HCT116 (cell line): ENCODE measurements around the gene UNC93B1. TPM values are rescaled to one million over a fixed set of nuclear protein-coding genes. Genes with fewer than 3 reads are reported as not detected.

ENCODE experiments used
- ATAC-seq: fragments of 200-7000 bp; cut with Tn5 transposase; 2 replicates; pipeline ENCODE4 v1.9.1; 2020; ENCODE audit warnings: mild to moderate bottlenecking, moderate library complexity
- BruUV-seq: library from RNA; stranded (reverse); fragments of 400-500 nt; replicated peaks from 2 replicates; lab custom pipeline; 2021; lab: Mats Ljungman, UMichigan
- CTCF ChIA-PET: fragments of 300-600 bp; sonication (Branson Sonifier 250); formaldehyde crosslinking; loops from one replicate; lab custom pipeline; 2021; ENCODE audit warnings: antibody characterized with exemption; lab: Charles Lee
- POLR2A ChIA-PET: fragments of 300-600, 350-600 bp; sonication (Branson Sonifier 250); formaldehyde crosslinking; loops from one replicate; lab custom pipeline; 2021; ENCODE audit warnings: antibody characterized with exemption; lab: Charles Lee
- RAD21 ChIA-PET, 2 experiments: fragments of 300-600 bp; sonication (Branson Sonifier 250); formaldehyde crosslinking; loops; one replicate each; lab custom pipeline; 2023; ENCODE audit warnings: low total read pairs in 2 of 2; ENCODE audit not compliant: uncharacterized antibody in 2 of 2, unreplicated experiment in 2 of 2, low non-redundant PET in 1 of 2; lab: Charles Lee
- DNase-seq: peaks from one replicate; pipeline ENCODE4 v3.0.0-alpha.2; 2010; ENCODE audit warnings: low read depth, low spot score
- H2AFZ ChIP-seq: fragments of 200-600 bp; shearing (Covaris generic), sonication (generic); 2 replicates; pipeline ENCODE4 v1.6.1; 2017; ENCODE audit warnings: low read depth, mixed run types, mixed read lengths, antibody characterized with exemption, low read length; ENCODE audit not compliant: poor library complexity, severe bottlenecking
- H3K27ac ChIP-seq: 2 replicates; pipeline ENCODE4 v1.5.1; 2012; ENCODE audit warnings: low read depth, low read length
- H3K27me3 ChIP-seq: fragments of 200-600 bp; sonication (generic); 2 replicates; pipeline ENCODE4 v1.6.1; 2016; ENCODE audit warnings: mixed run types, low read length, mixed read lengths; ENCODE audit not compliant: insufficient read depth
- H3K36me3 ChIP-seq, 2 experiments: fragments of 200-500 bp in 1 of 2; fragments of 200-600 bp in 1 of 2; sonication (Bioruptor generic) in 1 of 2; sonication (generic) in 1 of 2; 2 replicates each; pipeline versions ENCODE4 v1.5.1 to v1.6.1; 2014 to 2016; ENCODE audit warnings: low read length in 2 of 2, inconsistent platforms in 1 of 2, mixed read lengths in 1 of 2, mixed run types in 1 of 2; ENCODE audit not compliant: insufficient read depth in 2 of 2, control insufficient read depth in 1 of 2
- H3K4me1 ChIP-seq, 2 experiments: fragments of 200-600 bp in 1 of 2; sonication (generic) in 1 of 2; 2 replicates each; pipeline versions ENCODE4 v1.5.1 to v1.6.1; 2012 to 2017; ENCODE audit warnings: low read length in 2 of 2, inconsistent platforms in 1 of 2, mild to moderate bottlenecking in 1 of 2, mixed read lengths in 1 of 2, mixed run types in 1 of 2, moderate library complexity in 1 of 2; ENCODE audit not compliant: insufficient read depth in 2 of 2, control insufficient read depth in 1 of 2
- H3K4me2 ChIP-seq: fragments of 200-600 bp; sonication (generic); 2 replicates; pipeline ENCODE4 v1.6.1; 2017; ENCODE audit warnings: mixed run types, low read length, mixed read lengths
- H3K4me3 ChIP-seq, 2 experiments: fragments of 200-600 bp in 1 of 2; sonication (generic) in 1 of 2; replicated peaks in 1 of 2; 2 replicates each; pipeline ENCODE4 v1.5.1; 2011 to 2016; ENCODE audit warnings: low read length in 2 of 2, control low read depth in 1 of 2, low read depth in 1 of 2, mild to moderate bottlenecking in 1 of 2, mixed read lengths in 1 of 2, mixed run types in 1 of 2
- H3K79me2 ChIP-seq: fragments of 200-600 bp; sonication (generic); 2 replicates; pipeline ENCODE4 v1.6.1; 2017; ENCODE audit warnings: mild to moderate bottlenecking, mixed run types, low read length, moderate library complexity, mixed read lengths; ENCODE audit not compliant: insufficient read depth
- H3K9ac ChIP-seq: fragments of 200-600 bp; sonication (generic); 2 replicates; pipeline ENCODE4 v1.6.1; 2016; ENCODE audit warnings: low read length, mixed read lengths
- H3K9me2 ChIP-seq: fragments of 200-600 bp; sonication (generic), shearing (Covaris generic); 2 replicates; pipeline ENCODE4 v1.6.1; 2017; ENCODE audit warnings: mixed run types, mild to moderate bottlenecking, moderate library complexity; ENCODE audit not compliant: insufficient read depth
- H3K9me3 ChIP-seq, 2 experiments: fragments of 200-500 bp in 1 of 2; fragments of 200-600 bp in 1 of 2; sonication (Bioruptor generic) in 1 of 2; sonication (generic) in 1 of 2; 2 replicates each; pipeline ENCODE4 v1.6.1; 2014 to 2017; ENCODE audit warnings: low read length in 2 of 2, mixed read lengths in 2 of 2, inconsistent platforms in 1 of 2, low read depth in 1 of 2, mild to moderate bottlenecking in 1 of 2, mixed run types in 1 of 2, moderate library complexity in 1 of 2; ENCODE audit not compliant: control insufficient read depth in 1 of 2, insufficient read depth in 1 of 2
- H4K20me1 ChIP-seq: fragments of 200-600 bp; sonication (generic), shearing (Covaris generic); 2 replicates; pipeline ENCODE4 v1.6.1; 2017; ENCODE audit warnings: mixed run types, mild to moderate bottlenecking, moderate library complexity; ENCODE audit not compliant: insufficient read depth
- ATF3 ChIP-seq: IDR thresholded peaks from 2 replicates; pipeline ENCODE4 v1.6.1; 2012
- CTCF ChIP-seq, 3 experiments: fragments of 200-600 bp in 1 of 3; sonication (generic) in 1 of 3; IDR thresholded peaks in 2 of 3; conservative IDR thresholded peaks in 1 of 3; 2 replicates each; pipeline ENCODE4 v1.5.1; 2012 to 2017; ENCODE audit warnings: low read depth in 2 of 3, low read length in 2 of 3, antibody characterized with exemption in 1 of 3, borderline replicate concordance in 1 of 3, control low read depth in 1 of 3, mild to moderate bottlenecking in 1 of 3, mixed read lengths in 1 of 3, mixed run types in 1 of 3, moderate library complexity in 1 of 3; ENCODE audit not compliant: insufficient read depth in 1 of 3
- EGR1 ChIP-seq: IDR thresholded peaks from 2 replicates; pipeline ENCODE4 v1.6.1; 2012; ENCODE audit warnings: low read depth
- ELF1 ChIP-seq: IDR thresholded peaks from 2 replicates; pipeline ENCODE4 v1.6.1; 2012; ENCODE audit warnings: low read depth, borderline replicate concordance
- EZH2phosphoT487 ChIP-seq: fragments of 200-600 bp; IDR thresholded peaks from 2 replicates; pipeline ENCODE4 v1.6.1; 2018; ENCODE audit warnings: antibody characterized with exemption, borderline replicate concordance
- JUND ChIP-seq: IDR thresholded peaks from 2 replicates; pipeline ENCODE4 v1.6.1; 2012
- POLR2A ChIP-seq: IDR thresholded peaks from 2 replicates; pipeline ENCODE4 v1.7.0; 2011; ENCODE audit warnings: borderline replicate concordance; ENCODE audit not compliant: insufficient read depth, insufficient read length; ENCODE audit errors: extremely low read depth
- POLR2AphosphoS5 ChIP-seq: IDR thresholded peaks from 2 replicates; pipeline ENCODE4 v1.6.1; 2011; ENCODE audit warnings: mild to moderate bottlenecking, low read depth, low read length, moderate library complexity
- RAD21 ChIP-seq: IDR thresholded peaks from 2 replicates; pipeline ENCODE4 v1.6.1; 2012; ENCODE audit warnings: low read depth, mild to moderate bottlenecking
- REST ChIP-seq: IDR thresholded peaks from 2 replicates; pipeline ENCODE4 v1.6.1; 2012; ENCODE audit warnings: low read depth
- SIN3A ChIP-seq: IDR thresholded peaks from 2 replicates; pipeline ENCODE4 v1.6.1; 2012; ENCODE audit warnings: low read depth
- SRF ChIP-seq: IDR thresholded peaks from 2 replicates; pipeline ENCODE4 v1.6.1; 2012; ENCODE audit warnings: low read depth
- TCF7L2 ChIP-seq: IDR thresholded peaks from 2 replicates; pipeline ENCODE4 v1.7.0; 2011; ENCODE audit warnings: borderline replicate concordance, inconsistent platforms; ENCODE audit not compliant: insufficient read depth, insufficient read length; ENCODE audit errors: extremely low read depth
- YY1 ChIP-seq: IDR thresholded peaks from 2 replicates; pipeline ENCODE4 v1.6.1; 2011; ENCODE audit warnings: low read length, low read depth, moderate library complexity, mild to moderate bottlenecking; ENCODE audit not compliant: insufficient replicate concordance; ENCODE audit errors: extremely low read depth
- ZNF274 ChIP-seq: fragments of 200-500 bp; sonication (Bioruptor generic); IDR thresholded peaks from 2 replicates; pipeline ENCODE4 v1.6.1; 2014; ENCODE audit warnings: mild to moderate bottlenecking, low read depth, low read length, inconsistent platforms
- intact Hi-C: fragments of 100-400 bp; cut with micrococcal nuclease; formaldehyde crosslinking; loops from 2 replicates; pipeline ENCODE4 v1.10.0; 2022
- total RNA-seq: library from RNA; stranded (reverse); gene quantifications from one replicate; pipeline ENCODE4 v1.2.1, GENCODE V29; 2021; ENCODE audit not compliant: unreplicated experiment

UNC93B1 gene
- total RNA-seq, 1 experiment from 2014 or later = 72.9 TPM

GRCh38 chr11:68031144-68031464, 27.2 kb upstream of the UNC93B1 start:
- peak overlapping the region; percentile 86 to 97 for H3K4me3 ChIP-seq
- intact Hi-C loops = loop anchor here (10.0 kb wide), 1 partner anchor 94 kb away; the partner anchor contains the start of gene CHKA
- H3K9me2 ChIP-seq = no peaks in the 10 kb centered on the region
- RAD21 ChIA-PET = no interaction called here
- H3K27ac ChIP-seq = peak overlapping the region; percentile 81
- POLR2A ChIA-PET = interaction anchor here (1.4 kb wide), 1 partner anchor 17 kb away, joined by 3 read pairs; no protein-coding TSS in a partner anchor
- H3K79me2 ChIP-seq = peaks cover 33% of the 10 kb centered on the region
- CTCF ChIA-PET = no interaction called here
- H3K4me1 ChIP-seq = peaks cover 37 to 53% of the 10 kb centered on the region in 2 experiments
- ATAC-seq (no peak), DNase-seq (no peak)
- peaks cover 4 to 20% of the 10 kb centered on the region in 2 experiments; a peak in 2 of 4 replicates for H3K36me3 ChIP-seq
- TF ChIP-seq EZH2phosphoT487 = no peak
- no peak for TF ChIP-seq EGR1
- TF ChIP-seq REST = no peak
- TF ChIP-seq SIN3A = no peak
- no peak for TF ChIP-seq SRF
- no peak for TF ChIP-seq ATF3
- no peak for TF ChIP-seq POLR2A
- no peak for TF ChIP-seq JUND
- no peak for TF ChIP-seq ZNF274
- TF ChIP-seq RAD21 = no peak
- TF ChIP-seq POLR2AphosphoS5 = no peak
- no peak for TF ChIP-seq TCF7L2
- no peak for TF ChIP-seq CTCF (IDR thresholded peaks at IDR 0.05 in 2 of 3, conservative IDR thresholded peaks at IDR 0.05 in 1 of 3; ENCODE audit: borderline replicate concordance in 1 of 3, insufficient read depth in 1 of 3, low read depth in 2 of 3, low read length in 2 of 3)
- TF ChIP-seq YY1 = no peak
- TF ChIP-seq ELF1 = no peak
- no TSS peak for BruUV-seq
- H3K27me3 ChIP-seq = no peaks in the 10 kb centered on the region
- H3K9me3 ChIP-seq = peaks cover 0 to 5% of the 10 kb centered on the region in 2 experiments; a peak in 1 of 4 replicates
- peak overlapping the region; percentile 84 for H3K4me2 ChIP-seq
- H3K9ac ChIP-seq = peak overlapping the region; percentile 94
- no peaks in the 10 kb centered on the region for H4K20me1 ChIP-seq
- H2AFZ ChIP-seq = no peak overlapping the region
